Neural cell (in vitro differentiated cells): ENCODE measurements around the gene NBEA.

ENCODE experiments used
- EP300 ChIP-seq: fragments of 450-650 bp; conservative IDR thresholded peaks from 2 replicates; pipeline ENCODE4 v1.6.1; 2014; ENCODE audit warnings: antibody characterized with exemption, mild to moderate bottlenecking, moderate library complexity; ENCODE audit not compliant: poor library complexity, severe bottlenecking
- EZH2 ChIP-seq: fragments of 200-600, 300-800 bp; shearing (Covaris generic), sonication (generic); IDR thresholded peaks from 2 replicates; pipeline ENCODE4 v1.6.1; 2014; ENCODE audit warnings: antibody characterized with exemption, low read length, borderline replicate concordance, mild to moderate bottlenecking; ENCODE audit not compliant: insufficient read depth, poor library complexity, severe bottlenecking
- MXI1 ChIP-seq: fragments of 450-650 bp; conservative IDR thresholded peaks from 2 replicates; pipeline ENCODE4 v1.6.1; 2014; ENCODE audit warnings: antibody characterized with exemption, mild to moderate bottlenecking; ENCODE audit not compliant: poor library complexity, severe bottlenecking
- POLR2AphosphoS5 ChIP-seq: IDR thresholded peaks from 2 replicates; pipeline ENCODE4 v1.6.1; 2012
- SMC3 ChIP-seq: fragments of 450-650 bp; conservative IDR thresholded peaks from 2 replicates; pipeline ENCODE4 v1.6.1; 2014; ENCODE audit warnings: antibody characterized with exemption, mild to moderate bottlenecking, moderate library complexity; ENCODE audit not compliant: poor library complexity
- TAF1 ChIP-seq: IDR thresholded peaks from 2 replicates; pipeline ENCODE4 v1.6.1; 2012; ENCODE audit warnings: low read depth
- TF ChIP-seq, protein P1 (sequence below): fragments of 450-650 bp; IDR thresholded peaks from 2 replicates; pipeline ENCODE4 v1.5.1; 2014; ENCODE audit warnings: antibody characterized with exemption, mild to moderate bottlenecking, moderate library complexity; ENCODE audit not compliant: poor library complexity, severe bottlenecking
- TF ChIP-seq, protein P2 (sequence below): IDR thresholded peaks from 2 replicates; pipeline ENCODE4 v1.6.1; 2012; ENCODE audit warnings: borderline replicate concordance

DNA sequence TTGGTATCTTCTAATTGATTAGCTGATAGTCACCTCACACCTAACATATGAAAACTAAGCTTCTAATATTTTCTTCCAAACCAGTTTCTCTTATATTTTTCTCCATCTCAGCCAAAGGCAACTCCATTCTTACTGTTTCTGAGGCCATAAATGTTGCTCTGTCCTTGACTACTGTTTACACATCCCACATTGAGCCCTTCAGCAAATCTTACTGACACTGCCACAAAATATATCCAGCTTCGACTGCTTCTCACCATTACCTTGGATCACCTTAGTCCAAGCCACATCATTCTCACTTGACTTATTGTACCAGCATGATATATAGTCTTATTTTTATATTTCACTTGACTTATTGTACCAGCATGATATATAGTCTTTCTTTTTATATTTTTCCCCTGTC is 412.8 kb downstream of the NBEA start:
- TF ChIP-seq, protein P1, sequence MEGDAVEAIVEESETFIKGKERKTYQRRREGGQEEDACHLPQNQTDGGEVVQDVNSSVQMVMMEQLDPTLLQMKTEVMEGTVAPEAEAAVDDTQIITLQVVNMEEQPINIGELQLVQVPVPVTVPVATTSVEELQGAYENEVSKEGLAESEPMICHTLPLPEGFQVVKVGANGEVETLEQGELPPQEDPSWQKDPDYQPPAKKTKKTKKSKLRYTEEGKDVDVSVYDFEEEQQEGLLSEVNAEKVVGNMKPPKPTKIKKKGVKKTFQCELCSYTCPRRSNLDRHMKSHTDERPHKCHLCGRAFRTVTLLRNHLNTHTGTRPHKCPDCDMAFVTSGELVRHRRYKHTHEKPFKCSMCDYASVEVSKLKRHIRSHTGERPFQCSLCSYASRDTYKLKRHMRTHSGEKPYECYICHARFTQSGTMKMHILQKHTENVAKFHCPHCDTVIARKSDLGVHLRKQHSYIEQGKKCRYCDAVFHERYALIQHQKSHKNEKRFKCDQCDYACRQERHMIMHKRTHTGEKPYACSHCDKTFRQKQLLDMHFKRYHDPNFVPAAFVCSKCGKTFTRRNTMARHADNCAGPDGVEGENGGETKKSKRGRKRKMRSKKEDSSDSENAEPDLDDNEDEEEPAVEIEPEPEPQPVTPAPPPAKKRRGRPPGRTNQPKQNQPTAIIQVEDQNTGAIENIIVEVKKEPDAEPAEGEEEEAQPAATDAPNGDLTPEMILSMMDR, result no peak
- TF ChIP-seq TAF1, result no peak
- no peak for TF ChIP-seq EP300
- TF ChIP-seq EZH2, result no peak
- no peak for TF ChIP-seq SMC3
- TF ChIP-seq POLR2AphosphoS5, result no peak
- no peak for TF ChIP-seq MXI1
- TF ChIP-seq, protein P2, sequence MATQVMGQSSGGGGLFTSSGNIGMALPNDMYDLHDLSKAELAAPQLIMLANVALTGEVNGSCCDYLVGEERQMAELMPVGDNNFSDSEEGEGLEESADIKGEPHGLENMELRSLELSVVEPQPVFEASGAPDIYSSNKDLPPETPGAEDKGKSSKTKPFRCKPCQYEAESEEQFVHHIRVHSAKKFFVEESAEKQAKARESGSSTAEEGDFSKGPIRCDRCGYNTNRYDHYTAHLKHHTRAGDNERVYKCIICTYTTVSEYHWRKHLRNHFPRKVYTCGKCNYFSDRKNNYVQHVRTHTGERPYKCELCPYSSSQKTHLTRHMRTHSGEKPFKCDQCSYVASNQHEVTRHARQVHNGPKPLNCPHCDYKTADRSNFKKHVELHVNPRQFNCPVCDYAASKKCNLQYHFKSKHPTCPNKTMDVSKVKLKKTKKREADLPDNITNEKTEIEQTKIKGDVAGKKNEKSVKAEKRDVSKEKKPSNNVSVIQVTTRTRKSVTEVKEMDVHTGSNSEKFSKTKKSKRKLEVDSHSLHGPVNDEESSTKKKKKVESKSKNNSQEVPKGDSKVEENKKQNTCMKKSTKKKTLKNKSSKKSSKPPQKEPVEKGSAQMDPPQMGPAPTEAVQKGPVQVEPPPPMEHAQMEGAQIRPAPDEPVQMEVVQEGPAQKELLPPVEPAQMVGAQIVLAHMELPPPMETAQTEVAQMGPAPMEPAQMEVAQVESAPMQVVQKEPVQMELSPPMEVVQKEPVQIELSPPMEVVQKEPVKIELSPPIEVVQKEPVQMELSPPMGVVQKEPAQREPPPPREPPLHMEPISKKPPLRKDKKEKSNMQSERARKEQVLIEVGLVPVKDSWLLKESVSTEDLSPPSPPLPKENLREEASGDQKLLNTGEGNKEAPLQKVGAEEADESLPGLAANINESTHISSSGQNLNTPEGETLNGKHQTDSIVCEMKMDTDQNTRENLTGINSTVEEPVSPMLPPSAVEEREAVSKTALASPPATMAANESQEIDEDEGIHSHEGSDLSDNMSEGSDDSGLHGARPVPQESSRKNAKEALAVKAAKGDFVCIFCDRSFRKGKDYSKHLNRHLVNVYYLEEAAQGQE, result no peak
